GM18526 (cell line): ENCODE data around the gene INKA1.

Source experiments
- POLR2A ChIP-seq: IDR thresholded peaks from 3 replicates; pipeline ENCODE4 v1.6.1; 2011; ENCODE audit not compliant: insufficient read length; ENCODE audit errors: extremely low read depth

The INKA1 gene

GRCh38 chr3:49802719-49803464 is at the start of gene INKA1:
INKA1 (plus strand) TSS chr3:49803261; CDS start chr3:49803393, 132 bp downstream.
- TF ChIP-seq POLR2A: peak; percentile 36

- no peak for TF ChIP-seq POLR2A
These were observed 48.5 kb upstream of the INKA1 start for GRCh38 chr3:49754536-49754935.

- TF ChIP-seq POLR2A: no peak
These were observed 47.0 kb upstream of the INKA1 start for GRCh38 chr3:49756036-49756435.

- no peak for TF ChIP-seq POLR2A
These were observed 45.9 kb upstream of the INKA1 start for GRCh38 chr3:49757197-49757596.

- TF ChIP-seq POLR2A: no peak
These were observed 43.8 kb upstream of the INKA1 start for GRCh38 chr3:49759226-49759625.

- no peak for TF ChIP-seq POLR2A
These were observed 41.4 kb upstream of the INKA1 start for GRCh38 chr3:49761661-49762060.

GRCh38 chr3:49763981-49764380 is 39.1 kb upstream of the INKA1 start:
- no peak for TF ChIP-seq POLR2A

GRCh38 chr3:49769286-49769915 is 33.7 kb upstream of the INKA1 start:
- no peak for TF ChIP-seq POLR2A

- TF ChIP-seq POLR2A: no peak
These were observed 33.1 kb upstream of the INKA1 start for GRCh38 chr3:49769926-49770325.

- TF ChIP-seq POLR2A: no peak
These were observed 31.6 kb upstream of the INKA1 start for GRCh38 chr3:49771340-49771938.

GRCh38 chr3:49772703-49773102 is 30.4 kb upstream of the INKA1 start:
- TF ChIP-seq POLR2A: no peak

GRCh38 chr3:49775538-49775937 is 27.5 kb upstream of the INKA1 start:
- no peak for TF ChIP-seq POLR2A

GRCh38 chr3:49779358-49780079 is 23.5 kb upstream of the INKA1 start:
- TF ChIP-seq POLR2A: no peak

- TF ChIP-seq POLR2A: no peak
These were observed 22.7 kb upstream of the INKA1 start for GRCh38 chr3:49780080-49780974.
